HFF-Myc (cell line): ENCODE data around the gene SECISBP2L.
A peak's percentile ranks its signal among the peaks of the same experiment; 100 is the strongest.
"Not testable (repeated sequence)": the region's sequence is repeated elsewhere in the genome, so short reads cannot be mapped to it uniquely, and the experiment has no call there.

Source experiments
- DNase-seq: peaks from one replicate; pipeline ENCODE4 v3.0.0-alpha.2; 2011; ENCODE audit warnings: low read depth; ENCODE audit errors: extremely low read depth
- H3K4me3 ChIP-seq: replicated peaks from 2 replicates; pipeline ENCODE4 v1.5.1; 2011; ENCODE audit warnings: low read depth, mild to moderate bottlenecking, control low read depth, low read length
- CTCF ChIP-seq: IDR thresholded peaks from 2 replicates; pipeline ENCODE4 v1.5.1; 2012; ENCODE audit warnings: mild to moderate bottlenecking, low read depth, low read length, control low read depth; ENCODE audit errors: missing control alignments

SECISBP2L gene

GRCh38 chr15:48976444-48977088, 69.7 kb downstream of the SECISBP2L start:
- TF ChIP-seq CTCF = no peak
- no peak overlapping the region for H3K4me3 ChIP-seq

GRCh38 chr15:48975472-48976419, 70.5 kb downstream of the SECISBP2L start:
- no peak for DNase-seq
- H3K4me3 ChIP-seq = peak overlapping the region; percentile 41
- peak; percentile 64 for TF ChIP-seq CTCF

More at GRCh38 chr15:48976444-48977088, 69.7 kb downstream of the SECISBP2L start:
- no peak for DNase-seq

GRCh38 chr15:48974882-48975281, 71.4 kb downstream of the SECISBP2L start:
- H3K4me3 ChIP-seq = no peak overlapping the region

GRCh38 chr15:48972750-48973503, 73.3 kb downstream of the SECISBP2L start:
- no peak for DNase-seq
- H3K4me3 ChIP-seq = no peak overlapping the region
- TF ChIP-seq CTCF = no peak

More at GRCh38 chr15:48974882-48975281, 71.4 kb downstream of the SECISBP2L start:
- DNase-seq = no peak
- no peak for TF ChIP-seq CTCF

- DNase-seq, H3K4me3 ChIP-seq: not testable (repeated sequence)
Observed at GRCh38 chr15:48970926-48971325, 75.3 kb downstream of the SECISBP2L start.

- TF ChIP-seq CTCF = no peak
- H3K4me3 ChIP-seq = no peak overlapping the region
- DNase-seq = no peak
Observed at GRCh38 chr15:48968066-48968465, 78.2 kb downstream of the SECISBP2L start.

- TF ChIP-seq CTCF = no peak
- no peak overlapping the region for H3K4me3 ChIP-seq
- DNase-seq = no peak
Observed at GRCh38 chr15:48967336-48967735, 78.9 kb downstream of the SECISBP2L start.
